ENCODE measurements around the gene TEAD1.

DNA sequence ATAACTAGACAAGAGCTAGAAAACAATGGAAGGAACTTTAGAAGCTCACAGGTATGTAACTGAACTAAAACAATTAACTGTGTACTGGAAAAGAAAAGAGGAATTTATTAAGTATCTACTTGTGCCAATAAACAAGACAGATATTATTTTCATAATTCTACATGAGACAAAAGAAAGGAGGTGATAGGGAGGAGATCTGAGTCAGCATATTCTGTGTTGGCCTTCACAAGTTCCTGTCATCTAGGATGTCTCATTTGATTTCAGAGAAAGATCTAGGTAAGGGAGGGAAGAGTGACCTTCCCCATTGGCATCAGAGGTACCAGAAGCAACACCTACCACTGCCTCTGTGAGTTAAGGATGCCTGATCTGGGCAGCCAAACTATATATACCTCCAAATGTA, 34.8 kb upstream of the TEAD1 start:
- TF ChIP-seq HNRNPLL (IDR thresholded peaks at IDR 0.05; ENCODE audit: low read depth, low read length, poor library complexity, severe bottlenecking) (no peak), NFIC (IDR thresholded peaks at IDR 0.05) (no peak), SOX6 (IDR thresholded peaks at IDR 0.05) (no peak), KDM1A (IDR thresholded peaks at IDR 0.05) (no peak), ZNF512 (tag; IDR thresholded peaks at IDR 0.05) (no peak), JUNB (CRISPR knock-in tag; conservative IDR thresholded peaks at IDR 0.05) (no peak), TAF1 (IDR thresholded peaks at IDR 0.05; ENCODE audit: control insufficient read depth, extremely low read depth, insufficient read depth, low read length, severe bottlenecking) (no peak), JUND (IDR thresholded peaks at IDR 0.05; ENCODE audit: borderline replicate concordance, low read depth, low read length) (no peak), JUND (tag; IDR thresholded peaks at IDR 0.05; ENCODE audit: borderline replicate concordance, low read depth, low read length) (no peak), EZH2 (IDR thresholded peaks at IDR 0.05; ENCODE audit: borderline replicate concordance, low read depth, low read length) (no peak), SRSF1 (IDR thresholded peaks at IDR 0.05; ENCODE audit: low read depth, low read length) (no peak), CAMTA2 (CRISPR knock-in tag; conservative IDR thresholded peaks at IDR 0.05) (no peak)
- TF ChIP-seq, protein P1, sequence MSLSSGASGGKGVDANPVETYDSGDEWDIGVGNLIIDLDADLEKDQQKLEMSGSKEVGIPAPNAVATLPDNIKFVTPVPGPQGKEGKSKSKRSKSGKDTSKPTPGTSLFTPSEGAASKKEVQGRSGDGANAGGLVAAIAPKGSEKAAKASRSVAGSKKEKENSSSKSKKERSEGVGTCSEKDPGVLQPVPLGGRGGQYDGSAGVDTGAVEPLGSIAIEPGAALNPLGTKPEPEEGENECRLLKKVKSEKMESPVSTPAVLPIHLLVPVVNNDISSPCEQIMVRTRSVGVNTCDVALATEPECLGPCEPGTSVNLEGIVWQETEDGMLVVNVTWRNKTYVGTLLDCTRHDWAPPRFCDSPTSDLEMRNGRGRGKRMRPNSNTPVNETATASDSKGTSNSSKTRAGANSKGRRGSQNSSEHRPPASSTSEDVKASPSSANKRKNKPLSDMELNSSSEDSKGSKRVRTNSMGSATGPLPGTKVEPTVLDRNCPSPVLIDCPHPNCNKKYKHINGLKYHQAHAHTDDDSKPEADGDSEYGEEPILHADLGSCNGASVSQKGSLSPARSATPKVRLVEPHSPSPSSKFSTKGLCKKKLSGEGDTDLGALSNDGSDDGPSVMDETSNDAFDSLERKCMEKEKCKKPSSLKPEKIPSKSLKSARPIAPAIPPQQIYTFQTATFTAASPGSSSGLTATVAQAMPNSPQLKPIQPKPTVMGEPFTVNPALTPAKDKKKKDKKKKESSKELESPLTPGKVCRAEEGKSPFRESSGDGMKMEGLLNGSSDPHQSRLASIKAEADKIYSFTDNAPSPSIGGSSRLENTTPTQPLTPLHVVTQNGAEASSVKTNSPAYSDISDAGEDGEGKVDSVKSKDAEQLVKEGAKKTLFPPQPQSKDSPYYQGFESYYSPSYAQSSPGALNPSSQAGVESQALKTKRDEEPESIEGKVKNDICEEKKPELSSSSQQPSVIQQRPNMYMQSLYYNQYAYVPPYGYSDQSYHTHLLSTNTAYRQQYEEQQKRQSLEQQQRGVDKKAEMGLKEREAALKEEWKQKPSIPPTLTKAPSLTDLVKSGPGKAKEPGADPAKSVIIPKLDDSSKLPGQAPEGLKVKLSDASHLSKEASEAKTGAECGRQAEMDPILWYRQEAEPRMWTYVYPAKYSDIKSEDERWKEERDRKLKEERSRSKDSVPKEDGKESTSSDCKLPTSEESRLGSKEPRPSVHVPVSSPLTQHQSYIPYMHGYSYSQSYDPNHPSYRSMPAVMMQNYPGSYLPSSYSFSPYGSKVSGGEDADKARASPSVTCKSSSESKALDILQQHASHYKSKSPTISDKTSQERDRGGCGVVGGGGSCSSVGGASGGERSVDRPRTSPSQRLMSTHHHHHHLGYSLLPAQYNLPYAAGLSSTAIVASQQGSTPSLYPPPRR (CRISPR knock-in tag; IDR thresholded peaks at IDR 0.05; ENCODE audit: borderline replicate concordance): no peak
- TF ChIP-seq, protein P2, sequence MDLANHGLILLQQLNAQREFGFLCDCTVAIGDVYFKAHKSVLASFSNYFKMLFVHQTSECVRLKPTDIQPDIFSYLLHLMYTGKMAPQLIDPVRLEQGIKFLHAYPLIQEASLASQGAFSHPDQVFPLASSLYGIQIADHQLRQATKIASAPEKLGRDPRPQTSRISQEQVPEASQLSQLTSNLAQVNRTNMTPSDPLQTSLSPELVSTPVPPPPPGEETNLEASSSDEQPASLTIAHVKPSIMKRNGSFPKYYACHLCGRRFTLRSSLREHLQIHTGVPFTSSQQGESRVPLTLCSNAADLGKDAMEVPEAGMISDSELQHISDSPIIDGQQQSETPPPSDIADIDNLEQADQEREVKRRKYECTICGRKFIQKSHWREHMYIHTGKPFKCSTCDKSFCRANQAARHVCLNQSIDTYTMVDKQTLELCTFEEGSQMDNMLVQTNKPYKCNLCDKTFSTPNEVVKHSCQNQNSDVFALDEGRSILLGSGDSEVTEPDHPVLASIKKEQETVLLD (IDR thresholded peaks at IDR 0.05): no peak
- TF ChIP-seq, protein P3, sequence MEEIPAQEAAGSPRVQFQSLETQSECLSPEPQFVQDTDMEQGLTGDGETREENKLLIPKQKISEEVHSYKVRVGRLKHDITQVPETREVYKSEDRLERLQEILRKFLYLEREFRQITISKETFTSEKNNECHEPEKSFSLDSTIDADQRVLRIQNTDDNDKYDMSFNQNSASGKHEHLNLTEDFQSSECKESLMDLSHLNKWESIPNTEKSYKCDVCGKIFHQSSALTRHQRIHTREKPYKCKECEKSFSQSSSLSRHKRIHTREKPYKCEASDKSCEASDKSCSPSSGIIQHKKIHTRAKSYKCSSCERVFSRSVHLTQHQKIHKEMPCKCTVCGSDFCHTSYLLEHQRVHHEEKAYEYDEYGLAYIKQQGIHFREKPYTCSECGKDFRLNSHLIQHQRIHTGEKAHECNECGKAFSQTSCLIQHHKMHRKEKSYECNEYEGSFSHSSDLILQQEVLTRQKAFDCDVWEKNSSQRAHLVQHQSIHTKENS (CRISPR knock-in tag; IDR thresholded peaks at IDR 0.05): no peak
